HG02981 (cell line): ENCODE results near the gene COBL.

Experiments
- ATAC-seq: cut with Tn5 transposase; IDR thresholded peaks from one replicate; pipeline ENCODE4 v1.9.1; 2021; ENCODE audit warnings: mild to moderate bottlenecking, moderate library complexity; ENCODE audit not compliant: unreplicated experiment

COBL gene

DNA sequence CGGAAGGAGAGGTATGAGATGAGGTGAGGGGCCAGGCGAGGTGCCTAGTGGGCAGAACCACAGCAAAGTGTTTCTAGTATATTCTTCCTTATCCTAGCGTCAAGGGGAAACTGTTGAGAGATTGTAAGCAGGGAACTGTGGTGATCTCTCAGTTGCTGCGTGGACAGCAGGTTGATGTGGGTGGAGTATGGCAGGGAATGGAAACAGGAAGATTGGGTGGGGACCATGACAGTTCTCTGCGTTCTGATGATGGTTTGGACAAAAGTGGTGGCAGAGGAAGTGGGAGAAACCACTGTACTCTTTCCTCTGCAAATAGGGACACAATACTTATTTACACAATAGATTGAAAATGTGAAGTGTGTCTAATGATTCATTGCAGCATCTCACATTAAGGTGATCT is 342.4 kb downstream of the COBL start:
- no peak for ATAC-seq

DNA sequence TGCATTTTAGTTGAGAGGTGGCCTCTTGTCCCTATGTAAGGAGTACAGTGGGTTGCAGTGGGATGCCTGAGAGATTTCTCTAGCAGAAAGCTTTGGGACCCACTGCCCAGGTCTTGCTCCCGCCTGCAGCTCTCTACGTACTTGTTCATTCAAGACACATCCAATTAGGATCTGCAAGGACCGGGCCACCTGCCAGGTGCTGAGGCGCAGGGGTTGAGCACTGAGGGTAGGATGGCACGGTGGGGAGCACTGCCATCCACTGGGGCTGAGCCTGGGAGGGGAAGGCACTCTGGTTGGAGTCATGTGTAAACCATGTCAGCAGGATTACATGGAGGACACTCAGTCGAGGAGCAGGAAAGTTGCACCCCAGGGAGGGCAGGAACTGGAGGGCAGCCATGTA is 342.8 kb downstream of the COBL start:
- no peak for ATAC-seq

DNA sequence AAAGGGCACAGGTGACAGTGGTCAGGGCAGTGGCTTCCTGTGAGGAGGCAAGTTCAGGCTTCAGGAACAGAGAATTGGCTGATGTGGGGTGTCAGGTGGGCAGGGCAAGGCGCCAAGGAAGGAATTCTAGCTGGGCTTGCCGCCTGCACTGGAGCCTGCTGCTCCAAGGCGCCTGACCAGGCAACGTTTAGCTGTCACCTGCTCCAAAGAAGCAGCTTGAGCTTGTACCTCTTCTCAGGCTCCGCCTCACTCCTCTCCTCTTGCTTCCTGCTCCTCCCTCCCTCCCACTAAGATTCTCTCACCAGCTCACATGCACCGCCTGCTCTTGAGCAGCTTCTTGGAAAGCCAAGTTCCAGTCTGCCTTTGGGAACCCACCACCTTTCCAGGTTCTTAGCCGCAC is 346.5 kb downstream of the COBL start:
- ATAC-seq = no peak
